Inflammatory macrophage (primary cell): ENCODE results near the gene ABLIM2.

Experiments
- DNase-seq, 2 donors: peaks; one replicate each; pipeline ENCODE4 v3.0.0-alpha.2; 2020 to 2022

The ABLIM2 gene

DNA sequence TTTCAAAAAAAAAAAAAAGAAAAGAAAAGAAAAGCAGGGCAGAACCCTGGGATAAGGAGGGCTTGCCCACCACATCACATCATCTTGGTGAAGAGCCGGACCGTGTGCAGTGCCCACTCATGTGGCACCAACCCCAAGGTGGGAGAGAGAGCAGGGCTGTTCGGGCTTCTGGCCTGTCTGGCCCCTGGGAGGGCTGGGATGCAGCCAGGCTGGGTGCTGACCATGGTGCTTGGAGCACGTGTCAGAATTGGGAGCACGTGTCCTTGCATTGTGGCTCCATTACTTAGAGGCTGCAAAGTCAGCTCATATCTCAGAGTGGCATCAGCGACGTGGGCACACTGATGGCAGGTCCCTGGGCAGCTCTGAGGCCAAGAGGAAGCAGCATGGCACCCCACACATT, 118.0 kb downstream of the ABLIM2 start:
- no peak for DNase-seq

DNA sequence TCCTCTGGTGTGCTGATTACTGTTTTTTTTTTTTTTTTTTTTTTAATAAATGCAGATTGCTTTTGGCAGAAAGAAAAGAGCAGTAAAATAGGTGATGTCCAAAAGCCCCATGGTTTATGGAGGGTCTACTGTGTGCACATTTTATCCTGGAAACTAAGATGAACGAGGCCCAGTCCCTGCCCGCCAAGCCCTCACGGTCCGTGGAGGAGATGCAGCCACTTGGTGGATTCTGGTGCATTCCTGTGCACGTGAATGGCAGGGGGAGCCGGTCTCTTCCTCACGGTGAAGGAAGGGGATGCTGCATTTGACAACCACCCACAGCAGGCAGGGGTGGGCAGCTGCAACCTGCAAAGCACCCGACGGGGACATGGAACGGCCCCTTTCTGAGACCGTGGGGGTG, 118.8 kb downstream of the ABLIM2 start:
- no peak for DNase-seq

DNA sequence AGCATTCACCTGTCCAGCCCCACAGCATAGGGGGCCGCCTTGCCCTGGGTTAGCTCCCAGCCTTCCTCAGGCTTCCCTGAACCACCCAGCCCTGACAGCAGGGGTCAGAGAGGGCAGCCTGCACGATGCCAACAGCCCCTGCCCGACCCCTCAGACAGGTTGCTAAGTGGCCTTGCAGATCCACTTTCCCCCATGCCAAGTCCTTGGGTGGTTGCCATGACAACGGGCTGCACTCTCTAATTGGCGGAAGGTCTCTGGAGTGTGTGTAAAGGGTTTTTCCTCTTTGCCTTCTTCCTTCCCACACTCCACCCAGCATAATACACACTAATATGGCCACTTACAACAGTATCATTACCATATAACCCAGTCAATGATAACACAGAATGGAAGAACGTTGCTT, 119.3 kb downstream of the ABLIM2 start:
- no peak for DNase-seq

DNA sequence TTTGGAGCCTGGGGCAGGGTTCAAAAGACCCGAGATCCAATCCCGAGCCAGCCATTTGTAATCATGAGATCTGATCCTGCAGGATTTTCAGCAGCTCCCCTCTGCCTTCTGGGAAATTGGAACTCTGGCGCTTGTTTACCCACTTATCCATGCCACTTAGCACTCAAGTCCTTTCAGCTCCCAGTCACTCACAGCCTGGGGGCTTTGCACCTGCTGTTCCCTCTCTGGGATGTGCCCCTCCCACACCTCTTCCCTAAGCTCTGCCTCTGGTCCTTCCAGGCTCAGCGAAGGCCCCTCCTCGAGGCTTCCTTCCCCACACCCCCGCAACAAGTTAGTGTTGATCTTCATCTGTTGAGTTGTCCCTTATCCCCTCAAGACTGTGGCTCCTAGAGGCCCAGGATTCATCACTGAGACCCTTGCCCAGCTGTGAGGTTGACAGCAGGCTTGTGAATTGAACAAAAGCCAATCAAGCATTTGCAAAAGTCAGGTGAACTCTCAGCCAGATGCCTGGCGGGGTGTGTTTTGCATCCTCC, 119.8 kb downstream of the ABLIM2 start:
- DNase-seq = no peak

DNA sequence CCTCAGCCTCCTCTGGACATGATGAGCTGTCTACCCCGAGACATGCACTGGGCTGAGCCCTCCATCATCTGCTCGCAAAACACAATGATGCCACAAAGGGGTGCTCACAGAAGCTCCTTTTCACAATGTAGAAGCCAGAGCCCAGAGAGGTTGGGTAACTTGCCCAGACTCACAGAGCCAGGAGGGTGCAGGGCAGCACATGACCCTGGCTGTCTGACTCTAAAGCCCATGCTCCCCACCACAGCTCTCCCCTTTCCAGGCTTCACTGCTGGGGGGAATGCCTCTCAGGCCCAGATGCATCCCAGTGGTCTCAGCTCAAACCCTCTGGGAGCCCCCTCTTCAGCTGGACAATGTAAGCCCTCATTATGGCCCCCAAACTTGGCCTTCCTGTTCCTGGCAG, 120.5 kb downstream of the ABLIM2 start:
- no peak for DNase-seq

DNA sequence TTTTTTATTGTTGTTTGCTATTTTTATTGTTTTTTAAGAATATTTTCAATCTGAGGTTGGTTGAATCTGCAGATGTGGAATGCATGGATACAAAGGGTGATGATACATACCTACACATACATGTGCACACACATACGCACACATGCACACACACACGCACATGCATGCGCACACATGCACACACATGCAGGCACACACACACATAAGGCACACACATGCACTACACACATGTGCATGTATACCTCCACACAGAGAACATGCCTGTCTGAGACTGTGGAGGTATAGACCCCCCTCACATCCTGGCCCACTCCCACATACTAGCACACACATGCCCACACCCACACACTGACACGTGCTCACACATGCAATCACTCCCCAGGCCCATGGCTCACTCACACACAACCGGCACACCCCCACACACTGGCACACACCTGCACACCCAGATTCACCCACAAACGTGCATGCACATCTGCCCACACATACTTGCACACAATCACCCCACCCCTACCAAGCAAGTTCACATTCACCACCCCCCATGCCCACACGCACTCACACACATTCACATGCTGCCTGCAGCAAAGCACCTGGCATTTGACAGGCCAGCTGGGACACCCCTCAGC, 121.4 kb downstream of the ABLIM2 start:
- no peak for DNase-seq

DNA sequence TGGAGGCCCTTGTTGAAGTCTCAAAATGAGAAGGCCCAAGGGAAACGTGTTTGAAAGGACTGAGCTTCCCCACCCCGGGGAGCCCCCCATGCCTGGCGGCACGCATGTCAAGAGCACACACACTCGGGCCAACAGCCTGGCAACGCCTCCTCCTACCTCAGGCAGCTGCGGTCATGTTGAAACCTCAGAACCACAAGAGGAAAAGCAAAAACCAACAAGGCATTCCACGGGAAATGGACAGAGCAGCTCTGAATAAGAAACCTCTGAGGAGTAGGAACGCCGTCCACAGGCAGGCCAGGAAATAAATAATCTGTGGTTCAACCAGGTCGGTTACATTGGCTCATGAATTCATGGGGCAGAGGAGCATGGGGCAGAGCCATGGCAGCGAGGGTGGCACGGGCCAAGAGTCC, 123.2 kb downstream of the ABLIM2 start:
- no peak for DNase-seq

DNA sequence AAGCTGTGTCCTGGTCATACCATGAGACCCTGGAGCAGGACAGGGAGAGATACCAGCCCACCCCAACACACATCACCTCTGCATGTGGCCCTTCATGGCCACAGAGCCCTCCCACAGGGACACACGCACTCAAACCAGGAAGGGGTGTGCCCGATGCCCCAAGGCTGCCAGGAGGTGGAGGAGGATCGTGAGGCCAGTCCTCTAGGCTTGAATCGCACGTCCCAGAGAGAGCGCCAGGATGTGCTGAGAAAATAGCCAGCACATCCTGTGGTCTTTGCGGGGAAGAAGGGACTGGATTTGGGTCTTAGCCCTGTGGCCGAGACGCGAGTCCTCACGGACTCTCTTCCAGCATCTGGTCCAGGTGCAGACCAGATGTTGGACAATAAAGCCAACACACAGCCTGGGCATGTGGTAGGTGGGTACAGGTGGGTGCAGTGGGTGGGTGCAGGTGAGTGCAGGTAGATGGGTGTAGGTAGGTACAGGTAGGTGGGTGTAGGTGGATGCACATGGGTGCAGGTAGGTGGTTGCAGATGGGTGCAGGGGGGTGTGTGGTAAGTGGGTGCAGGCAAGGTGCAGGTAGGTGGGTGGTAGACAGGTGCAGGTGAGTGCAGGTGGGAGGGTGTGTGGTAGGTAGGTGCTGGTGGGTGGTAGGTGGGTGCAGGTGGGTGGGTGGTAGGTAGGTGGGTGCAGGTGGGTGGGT, 124.6 kb downstream of the ABLIM2 start:
- DNase-seq = no peak

DNA sequence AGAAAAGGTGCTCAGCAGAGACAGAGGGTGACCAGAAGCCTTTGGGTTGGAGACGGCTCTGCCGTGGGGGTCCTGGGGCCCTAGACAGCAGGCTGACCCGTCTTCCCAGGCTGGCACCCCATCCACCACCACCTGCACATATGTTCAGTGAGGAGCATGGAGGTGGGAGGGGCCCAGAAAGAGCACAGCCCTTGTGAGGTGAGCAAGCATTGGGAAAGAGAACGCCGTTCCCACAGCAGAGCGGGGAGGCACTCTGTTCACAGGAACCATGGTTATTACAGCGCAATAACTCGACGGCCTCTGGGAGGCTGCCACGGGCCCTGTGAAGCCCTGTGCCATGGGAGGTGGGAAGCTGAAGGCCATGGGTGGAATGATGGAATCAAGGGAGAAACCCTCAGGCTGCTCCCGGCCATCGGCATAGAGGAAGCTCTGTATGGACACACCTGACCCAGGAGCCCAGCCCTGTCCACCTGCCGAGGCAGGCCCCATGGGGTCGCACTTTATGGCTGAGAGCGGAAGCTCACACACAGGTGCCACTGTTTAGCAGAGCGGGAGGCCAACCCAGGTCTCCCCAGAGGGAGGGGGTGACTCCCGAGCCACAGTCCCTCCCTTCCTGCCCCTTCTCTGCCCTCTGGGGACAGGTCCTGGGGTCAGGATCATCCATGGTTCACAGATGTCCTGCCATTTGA, 125.4 kb downstream of the ABLIM2 start:
- DNase-seq = no peak

DNA sequence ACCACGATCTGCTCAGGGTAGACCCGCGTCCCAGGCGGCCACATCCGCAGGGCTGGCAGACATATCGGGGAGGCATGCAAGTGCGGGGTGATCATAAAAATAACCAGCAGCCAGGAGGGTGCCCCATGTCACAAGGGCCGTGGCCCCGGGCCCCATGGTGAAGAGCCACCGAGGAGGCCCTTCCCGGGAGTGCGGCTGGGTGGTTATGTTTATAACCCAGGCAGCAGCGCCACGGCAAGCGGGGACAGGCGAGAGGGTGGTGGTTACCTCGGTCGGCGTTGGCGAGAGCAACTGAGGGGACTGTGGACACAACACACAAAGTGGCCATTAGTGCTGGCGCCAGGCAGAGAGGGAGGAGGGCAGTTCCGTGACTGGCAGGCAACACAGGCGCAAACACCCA, 126.2 kb downstream of the ABLIM2 start:
- no peak for DNase-seq

DNA sequence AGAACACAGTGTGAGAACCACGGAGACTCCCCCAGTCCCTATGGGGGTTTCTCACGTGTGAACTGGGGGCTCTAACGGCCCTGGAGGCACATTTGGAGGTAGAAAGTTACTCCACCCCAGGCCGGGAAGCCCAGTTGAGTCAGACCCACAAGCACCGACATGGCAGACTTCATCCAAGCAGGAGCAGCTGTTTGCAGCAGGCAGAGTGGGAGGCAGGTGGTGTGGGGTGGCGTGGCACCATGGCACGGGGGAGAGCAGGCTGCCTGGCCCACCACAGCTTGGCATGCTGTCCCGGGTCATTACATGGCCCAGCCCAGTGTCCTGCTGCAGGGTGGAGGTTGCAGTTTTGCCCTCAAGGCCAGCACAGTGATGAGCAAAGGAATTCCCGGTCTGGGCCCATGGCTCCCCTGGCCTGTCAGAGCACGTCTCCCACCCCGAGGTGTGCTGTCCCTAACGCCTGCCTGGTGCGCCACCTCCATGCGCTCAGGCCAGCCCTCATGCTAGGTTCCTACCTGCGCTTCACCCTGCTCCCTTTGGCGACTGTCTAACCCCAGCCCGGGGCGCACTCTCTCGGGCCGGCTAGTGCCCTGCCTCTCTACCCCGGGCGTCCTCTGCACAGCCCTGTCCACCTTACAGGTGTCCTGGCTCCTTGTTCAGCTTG, 128.4 kb downstream of the ABLIM2 start:
- no peak for DNase-seq

DNA sequence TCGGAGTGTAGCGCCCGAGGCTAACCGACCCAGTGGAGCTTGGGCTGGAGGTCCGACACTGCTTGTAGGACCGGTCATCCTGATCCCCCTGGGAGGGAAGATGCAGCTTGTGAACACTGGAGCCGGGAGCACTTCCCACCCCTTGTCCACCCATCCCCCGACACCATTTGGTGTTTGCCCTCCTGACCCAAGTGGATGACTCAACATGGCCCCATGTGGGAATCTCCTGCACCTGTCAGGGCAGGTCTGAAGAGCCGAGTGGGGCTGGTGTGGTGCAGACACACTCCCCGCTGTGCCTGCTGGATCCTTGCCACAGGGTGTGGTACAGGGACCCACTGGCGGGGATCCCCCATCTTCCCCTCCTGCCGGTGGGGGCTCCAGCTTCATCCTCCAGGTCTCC, 128.9 kb downstream of the ABLIM2 start:
- no peak for DNase-seq

DNA sequence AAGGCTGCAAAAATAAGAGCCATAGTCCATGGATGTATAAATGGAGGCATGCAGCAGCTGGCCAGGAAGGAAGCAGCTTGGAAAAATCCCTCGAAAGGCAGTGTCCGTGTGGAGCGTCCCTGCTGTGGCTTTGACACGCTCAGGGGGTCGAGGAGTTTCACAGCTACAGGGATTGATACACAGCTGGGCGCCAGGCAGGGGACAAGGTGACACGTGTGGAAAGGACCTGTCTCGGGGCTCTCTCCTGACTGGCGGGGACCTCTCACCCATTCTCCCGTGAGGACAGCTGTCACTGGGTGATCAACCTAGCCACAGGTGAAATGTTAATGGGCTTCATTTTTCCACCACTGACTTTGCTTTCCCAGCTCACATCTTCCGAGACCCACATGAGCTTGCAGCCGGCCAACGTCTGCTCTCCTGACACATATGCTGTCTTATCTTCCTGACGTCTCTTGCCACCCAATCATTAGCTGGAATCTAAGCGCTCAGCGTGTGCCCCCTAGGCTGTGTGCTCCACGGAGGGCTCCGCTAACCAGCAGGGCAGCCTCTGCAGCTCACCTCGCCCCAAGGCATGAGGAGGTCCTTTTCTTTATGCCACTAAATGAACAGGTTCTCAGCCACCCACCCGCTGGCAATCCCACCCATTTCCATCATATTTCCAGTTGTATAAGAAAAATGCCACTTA, 129.6 kb downstream of the ABLIM2 start:
- no peak for DNase-seq

DNA sequence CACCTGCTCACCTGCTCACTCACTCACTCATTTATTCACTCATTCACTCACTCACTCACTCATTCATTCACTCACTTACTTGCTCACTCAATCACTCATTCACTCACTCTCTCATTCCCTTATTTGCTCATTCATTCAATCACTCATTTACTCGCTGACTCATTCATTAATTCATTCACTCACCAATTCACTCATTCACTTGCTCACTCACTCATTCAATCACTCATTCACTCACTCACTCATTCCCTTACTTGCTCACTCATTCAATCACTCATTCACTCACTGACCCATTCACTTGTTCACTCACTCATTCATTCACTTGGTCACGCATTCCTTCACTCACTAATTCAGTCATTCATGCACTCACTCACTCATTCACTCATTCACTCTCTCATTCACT, 130.2 kb downstream of the ABLIM2 start:
- DNase-seq = no peak

DNA sequence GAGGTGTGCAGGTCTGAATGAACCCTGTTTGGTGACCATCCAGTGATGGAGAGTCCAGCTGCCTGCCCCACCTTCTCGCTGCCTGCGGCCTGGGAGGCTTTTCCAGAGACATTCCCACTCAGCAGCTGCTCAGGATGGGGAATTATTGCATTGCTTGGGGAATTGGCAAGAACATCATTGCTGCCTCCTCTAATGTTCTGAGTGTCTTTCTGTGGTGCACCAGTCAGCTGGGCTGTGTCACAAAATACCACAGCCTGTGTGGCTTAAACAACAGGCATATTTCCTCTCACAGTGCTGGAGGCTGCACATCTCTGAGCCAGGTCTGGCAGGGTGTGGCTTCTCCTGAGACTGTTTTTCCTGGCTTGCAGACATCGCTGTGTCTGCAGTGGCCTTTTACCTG, 132.2 kb downstream of the ABLIM2 start:
- DNase-seq = no peak

DNA sequence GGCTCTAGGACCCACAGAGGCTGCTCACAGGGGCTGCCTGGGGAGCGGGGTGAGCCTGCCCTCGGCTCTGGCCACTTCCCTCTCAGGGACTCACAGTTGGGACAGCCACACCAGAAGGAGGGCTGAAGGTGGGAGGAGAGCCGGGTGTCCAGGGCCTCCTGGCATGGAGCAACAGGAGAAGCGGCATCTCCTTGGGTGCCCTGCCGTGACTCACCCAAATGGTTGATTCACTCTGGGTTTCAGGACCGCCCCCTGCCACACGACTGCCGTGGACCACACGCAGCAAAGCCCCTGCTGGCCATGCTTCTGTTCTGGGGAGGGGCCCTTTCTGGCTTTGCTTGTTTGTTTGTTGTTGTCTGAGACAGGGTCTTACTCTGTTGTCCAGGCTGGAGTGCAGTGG, 132.9 kb downstream of the ABLIM2 start:
- DNase-seq = no peak

DNA sequence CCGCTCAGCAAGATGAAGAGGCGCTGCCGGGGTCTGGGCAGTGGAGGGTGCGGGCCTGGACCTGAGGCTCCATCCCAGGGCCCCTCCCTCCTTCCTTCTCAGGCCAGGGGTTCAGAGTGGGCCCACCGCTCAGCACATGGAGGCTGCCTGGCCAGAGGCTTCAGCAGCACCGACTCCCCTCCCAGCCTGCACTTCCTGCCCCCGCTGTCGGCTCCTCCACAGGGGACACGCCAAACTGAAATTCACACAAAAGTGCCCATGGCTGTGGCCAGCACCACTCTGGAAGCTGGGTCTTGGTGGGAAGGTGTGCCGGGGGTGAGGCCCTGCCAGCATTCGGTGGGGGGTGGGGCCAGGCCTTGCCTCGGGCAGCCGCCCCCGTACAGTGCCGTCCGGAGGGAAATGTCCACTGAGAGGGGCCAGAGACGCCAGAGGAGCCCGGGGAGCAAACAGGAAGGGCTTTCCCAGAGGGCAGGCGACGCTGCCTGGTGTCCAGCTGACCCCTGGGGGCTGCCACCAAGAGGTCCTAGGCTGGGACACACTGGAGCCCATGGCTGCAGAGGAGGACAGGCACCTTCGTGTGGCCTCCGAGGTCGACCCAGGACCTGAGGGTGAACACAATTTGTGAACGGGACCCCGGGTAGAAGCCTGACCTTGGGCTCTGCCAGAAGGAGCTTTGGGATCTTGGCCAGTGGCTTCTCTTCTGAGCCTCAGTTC, 134.4 kb downstream of the ABLIM2 start:
- DNase-seq = no peak

DNA sequence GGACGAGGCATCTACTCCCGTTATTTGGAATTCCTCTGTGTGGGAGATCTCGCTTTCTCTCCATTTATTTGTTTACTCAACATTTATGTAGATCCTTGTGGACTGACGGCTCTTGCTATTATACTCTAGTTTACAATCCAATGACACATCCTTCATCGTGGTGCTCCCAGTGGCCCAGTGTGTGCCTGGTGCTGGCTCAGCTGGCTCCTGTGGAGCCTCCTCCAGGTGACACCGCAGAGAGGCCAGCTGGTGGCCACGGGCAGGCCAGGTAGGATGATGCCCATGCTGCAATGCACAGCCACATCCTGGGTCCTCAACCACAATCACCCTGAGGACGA, 134.9 kb downstream of the ABLIM2 start:
- no peak for DNase-seq

DNA sequence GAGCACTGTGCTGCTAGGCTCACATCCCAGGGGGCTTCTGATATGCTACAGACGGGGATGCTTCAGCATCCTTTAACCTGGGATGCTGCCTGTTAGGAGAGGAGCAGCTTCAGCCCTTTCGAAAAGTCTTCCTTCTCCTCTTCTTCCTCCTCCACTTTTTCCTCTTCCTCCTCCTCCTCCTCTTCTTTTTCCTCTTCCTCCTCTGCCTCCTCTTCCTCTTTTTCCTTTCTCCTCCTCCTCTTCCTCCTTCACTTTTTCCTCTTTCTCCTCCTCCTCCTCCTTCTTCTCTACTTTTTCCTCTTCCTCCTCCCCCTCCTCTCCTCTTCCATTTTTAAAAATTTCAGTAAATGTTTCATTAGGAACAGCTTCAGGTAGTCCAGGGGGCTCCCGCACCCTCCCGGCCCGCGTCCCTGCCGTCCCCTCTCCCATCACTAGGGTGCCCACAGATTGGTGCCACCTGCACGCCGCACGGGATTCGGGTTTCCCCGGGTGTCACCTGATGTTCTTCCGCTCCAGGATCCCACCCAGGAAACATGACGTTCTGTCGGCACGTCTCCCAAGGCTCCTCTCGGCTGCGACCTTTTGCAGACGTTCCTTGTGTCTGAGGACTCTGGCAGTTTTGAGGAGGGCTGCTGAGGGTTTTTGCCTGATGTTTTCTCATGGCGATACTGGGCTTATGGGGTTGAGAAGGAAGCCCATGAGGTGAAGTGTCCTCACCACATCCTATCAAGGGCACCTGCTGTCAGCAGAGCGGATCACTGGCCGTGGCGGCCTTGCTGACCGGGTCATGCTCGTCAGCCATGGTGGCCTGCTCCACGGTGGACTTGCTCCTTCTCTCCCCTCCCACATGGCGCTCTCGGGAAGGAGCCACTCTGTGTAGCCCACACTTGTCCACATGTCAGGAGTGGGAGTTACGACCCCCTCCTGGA, 135.6 kb downstream of the ABLIM2 start:
- no peak for DNase-seq

DNA sequence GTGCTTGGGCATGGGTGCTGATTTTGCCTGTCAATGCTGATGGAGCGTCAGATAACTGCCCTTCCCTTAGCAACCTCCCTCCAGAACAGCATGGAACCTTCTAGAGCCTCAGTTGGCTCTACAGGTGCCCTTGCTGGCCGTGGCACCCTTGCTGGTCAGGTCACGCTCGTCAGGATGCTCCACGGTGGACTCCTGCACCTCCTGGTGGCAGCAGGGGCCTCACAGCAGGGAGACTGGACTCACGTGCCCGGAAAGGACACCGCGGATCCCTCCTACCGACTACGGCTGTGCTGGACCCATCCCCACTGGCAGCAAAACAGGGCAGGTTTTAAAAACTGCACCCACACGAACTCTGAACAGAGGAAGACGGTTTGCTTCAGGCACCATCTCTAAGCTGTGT, 136.8 kb downstream of the ABLIM2 start:
- no peak for DNase-seq
